ENCODE data around the gene GCNT1. TPM values are rescaled to one million over a fixed set of nuclear protein-coding genes. Genes with fewer than 3 reads are reported as not detected.

Gene GCNT1
- total and polyA plus RNA-seq, 2 of the 4 experiments (the other 2 are of a cell fraction), result 12.5 to 46.6 TPM

GRCh38 chr9:76415731-76416130, 43.3 kb upstream of the GCNT1 start:
- H2BK120ac ChIP-seq (ENCODE audit: low read depth, low read length), result no peak overlapping the region
- no peak overlapping the region for H4K5ac ChIP-seq (ENCODE audit: low read depth, low read length)
- H4K91ac ChIP-seq (ENCODE audit: insufficient read depth, low read depth, low read length), result no peak overlapping the region
- no peaks in the 10 kb centered on the region; the same call in 1 of the 2 replicates for H3K9me1 ChIP-seq (ENCODE audit: insufficient read depth, low read length)
- H3K4me1 ChIP-seq (ENCODE audit: control insufficient read depth, insufficient read depth, low read length), result no peaks in the 10 kb centered on the region
- no peak overlapping the region for H2BK15ac ChIP-seq (ENCODE audit: low read depth, low read length)
- ATAC-seq (ENCODE audit: low read depth) (no peak), DNase-seq (no peak)
- no peaks in the 10 kb centered on the region for H3K36me3 ChIP-seq (ENCODE audit: control insufficient read depth, insufficient read depth, low read length)
- no TSS peak for BruUV-seq (replicated peaks)
- H3K9ac ChIP-seq (ENCODE audit: low read depth, low read length), result no peak overlapping the region
- no peak overlapping the region for H2BK5ac ChIP-seq (ENCODE audit: low read depth, low read length, poor library complexity, severe bottlenecking)
- intact Hi-C loops (cut with micrococcal nuclease) (no loop called here), dilution Hi-C loops (cut with HindIII; ENCODE audit: low sequenced_read_pairs, unreplicated experiment) (no loop called here), in situ Hi-C loops (cut with MboI; ENCODE audit: low sequenced_read_pairs) (no loop called here)
- H3K4me2 ChIP-seq (ENCODE audit: low read depth, low read length), result no peak overlapping the region
- H3K79me1 ChIP-seq (ENCODE audit: low read depth in 1 of 2, low read length in 2 of 2), result no peaks in the 10 kb centered on the region
- H4K8ac ChIP-seq (ENCODE audit: low read depth in 2 of 2, low read length in 2 of 2), result no peak overlapping the region
- H2AK9ac ChIP-seq (replicated peaks; ENCODE audit: low read depth, low read length, poor library complexity), result no peak overlapping the region
- no peak overlapping the region for H3K4ac ChIP-seq (ENCODE audit: low read depth, low read length)
- no peaks in the 10 kb centered on the region for H4K20me1 ChIP-seq (ENCODE audit: insufficient read depth, low read length)
- H2AFZ ChIP-seq (replicated peaks; ENCODE audit: low read length, poor library complexity), result no peak overlapping the region
- H3K56ac ChIP-seq (ENCODE audit: extremely low read depth, insufficient read depth, low read length), result no peak overlapping the region
- TF ChIP-seq CTCF (conservative IDR thresholded peaks at IDR 0.05; ENCODE audit: low read depth, low read length) (no peak), RFX5 (IDR thresholded peaks at IDR 0.05; ENCODE audit: low read depth, low read length) (no peak), MAFK (IDR thresholded peaks at IDR 0.05; ENCODE audit: low read depth, low read length) (no peak), MAZ (IDR thresholded peaks at IDR 0.05; ENCODE audit: borderline replicate concordance, low read depth, low read length) (no peak), CHD1 (IDR thresholded peaks at IDR 0.05; ENCODE audit: low read depth, low read length) (no peak), USF2 (IDR thresholded peaks at IDR 0.05; ENCODE audit: low read depth, low read length) (no peak), CEBPB (IDR thresholded peaks at IDR 0.05; ENCODE audit: low read depth, low read length) (no peak), NFE2L2 (IDR thresholded peaks at IDR 0.05; ENCODE audit: low read depth, low read length) (no peak), POLR2A (IDR thresholded peaks at IDR 0.05; ENCODE audit: low read depth, low read length) (no peak), RCOR1 (IDR thresholded peaks at IDR 0.05; ENCODE audit: insufficient replicate concordance, low read length) (no peak), RAD21 (IDR thresholded peaks at IDR 0.05; ENCODE audit: low read length) (no peak), BHLHE40 (IDR thresholded peaks at IDR 0.05; ENCODE audit: low read depth, low read length) (no peak), SMC3 (IDR thresholded peaks at IDR 0.05; ENCODE audit: low read depth, low read length) (no peak), MXI1 (IDR thresholded peaks at IDR 0.05; ENCODE audit: borderline replicate concordance, low read depth, low read length) (no peak)
- TF ChIP-seq, protein P1, sequence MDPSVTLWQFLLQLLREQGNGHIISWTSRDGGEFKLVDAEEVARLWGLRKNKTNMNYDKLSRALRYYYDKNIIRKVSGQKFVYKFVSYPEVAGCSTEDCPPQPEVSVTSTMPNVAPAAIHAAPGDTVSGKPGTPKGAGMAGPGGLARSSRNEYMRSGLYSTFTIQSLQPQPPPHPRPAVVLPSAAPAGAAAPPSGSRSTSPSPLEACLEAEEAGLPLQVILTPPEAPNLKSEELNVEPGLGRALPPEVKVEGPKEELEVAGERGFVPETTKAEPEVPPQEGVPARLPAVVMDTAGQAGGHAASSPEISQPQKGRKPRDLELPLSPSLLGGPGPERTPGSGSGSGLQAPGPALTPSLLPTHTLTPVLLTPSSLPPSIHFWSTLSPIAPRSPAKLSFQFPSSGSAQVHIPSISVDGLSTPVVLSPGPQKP (IDR thresholded peaks at IDR 0.05; ENCODE audit: borderline replicate concordance, low read depth, low read length), result no peak
- H3K14ac ChIP-seq (replicated peaks; ENCODE audit: low read depth, low read length), result no peak overlapping the region
- H3K4me3 ChIP-seq (ENCODE audit: insufficient read depth, low read depth, low read length), result no peak overlapping the region
- no peaks in the 10 kb centered on the region for H3K27me3 ChIP-seq (ENCODE audit: control insufficient read depth, insufficient read depth, low read length)
- H2BK20ac ChIP-seq (ENCODE audit: low read depth, low read length), result no peak overlapping the region
- H3K27ac ChIP-seq (ENCODE audit: insufficient read depth, low read length), result no peak overlapping the region
- ChIA-PET CTCF (interaction anchor here (1.1 kb wide), 1 partner anchor 11 kb away, joined by 3 read pairs; no protein-coding TSS in a partner anchor), POLR2A (ENCODE audit: unreplicated experiment) (no interaction called here)
- H3K23ac ChIP-seq (ENCODE audit: low read depth, low read length), result no peak overlapping the region
- H3K9me3 ChIP-seq (ENCODE audit: control insufficient read depth, insufficient read depth, low read length), result no peaks in the 10 kb centered on the region; the same call in 1 of the 2 replicates
- no peak overlapping the region for H3K18ac ChIP-seq (ENCODE audit: low read depth, low read length)
- H2AK5ac ChIP-seq (ENCODE audit: low read depth, low read length), result no peak overlapping the region
